ENCODE results near the gene CAPZB.

The CAPZB gene

DNA sequence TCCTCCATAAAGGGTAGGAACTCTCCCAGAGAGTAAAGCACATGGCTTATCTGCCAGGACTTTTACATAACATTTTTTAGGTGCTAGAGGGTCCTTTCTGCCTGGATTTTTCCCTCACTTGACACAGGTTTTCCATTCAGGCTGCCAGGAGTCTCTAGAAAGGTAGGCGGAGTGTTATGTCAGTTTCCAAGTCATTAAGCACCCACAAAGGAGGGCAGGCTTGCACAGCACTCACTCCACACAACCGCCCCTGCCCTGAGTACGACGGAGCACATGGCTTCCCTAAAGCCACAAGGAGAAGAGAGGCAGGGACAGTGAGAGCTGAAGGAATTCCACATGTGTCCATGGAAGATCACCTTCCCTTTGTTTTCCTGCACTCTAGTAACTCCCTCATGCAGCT lies 55.7 kb downstream of the CAPZB start:
- DNase-seq (ENCODE audit: low spot score) = no peak

GRCh38 chr1:19427087-19427781 lies 58.1 kb downstream of the CAPZB start:
- DNase-seq (ENCODE audit: low spot score) = no peak

DNA sequence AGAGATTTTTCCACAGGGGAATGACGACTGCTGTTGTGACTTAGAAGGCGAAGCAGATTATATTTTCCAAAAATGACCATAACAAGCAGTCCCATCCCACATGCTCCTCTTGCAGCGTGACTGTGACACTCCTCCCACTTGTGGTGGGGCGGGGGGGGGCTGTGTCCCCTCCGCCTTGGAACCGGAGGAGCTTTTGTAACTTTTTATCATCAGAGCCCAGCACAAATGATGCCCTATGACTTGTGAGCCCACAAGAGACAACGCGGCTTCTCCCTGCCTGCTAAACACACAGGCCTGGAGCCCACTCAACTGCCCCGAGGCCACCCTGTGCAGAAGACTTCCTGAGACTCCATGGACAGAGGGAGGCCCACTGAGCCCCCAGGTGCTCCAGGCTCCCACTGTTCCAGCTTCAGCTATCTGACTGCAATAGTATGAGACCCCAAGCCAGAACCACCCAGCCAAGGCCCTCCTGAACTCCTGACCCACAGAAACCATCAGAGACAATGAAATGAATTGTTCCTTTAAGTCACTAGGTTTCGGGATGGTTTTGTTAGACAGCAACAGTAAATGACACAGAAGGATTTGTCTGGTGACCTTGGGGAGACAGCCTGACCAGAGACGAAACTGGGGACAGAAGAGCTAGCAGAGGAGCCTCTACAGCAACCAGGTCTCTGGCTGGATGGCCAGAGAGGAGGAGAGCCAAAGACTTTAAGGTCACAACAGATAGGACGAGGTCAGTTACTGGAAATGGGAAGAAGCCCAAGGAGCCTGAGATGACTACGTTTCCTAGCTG lies 58.8 kb downstream of the CAPZB start:
- DNase-seq (ENCODE audit: low spot score) = no peak

DNA sequence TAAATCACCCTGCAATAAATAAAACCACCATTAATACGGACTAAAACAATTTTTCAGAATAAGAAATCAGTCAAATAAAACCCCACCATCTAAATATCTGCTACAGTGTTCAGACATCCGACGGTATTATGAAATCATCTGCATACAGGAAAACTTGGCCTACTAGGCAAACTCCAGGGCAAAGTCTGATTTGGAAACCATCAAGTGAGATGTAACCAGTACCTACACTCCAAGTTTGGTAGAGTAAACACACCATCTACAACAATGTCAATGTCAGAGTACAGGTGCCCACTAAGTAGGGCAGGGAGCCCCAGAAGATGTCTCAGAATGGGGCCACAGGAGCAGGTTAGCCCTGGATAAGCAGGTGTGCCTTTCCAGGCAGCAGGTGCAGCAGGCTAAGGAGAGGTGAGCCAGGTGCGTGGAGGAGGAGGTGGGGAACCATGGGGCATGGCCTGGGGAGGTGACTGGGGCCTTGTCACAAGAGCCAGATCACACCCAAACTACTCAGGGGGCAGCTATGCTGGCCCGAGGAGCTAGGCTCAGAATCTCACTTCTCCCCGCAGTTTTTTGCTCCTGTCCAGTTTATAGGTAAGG lies 59.6 kb downstream of the CAPZB start:
- DNase-seq (ENCODE audit: low spot score) = no peak

- DNase-seq (ENCODE audit: low spot score) = no peak
Observed at GRCh38 chr1:19424651-19425570, 60.4 kb downstream of the CAPZB start.

DNA sequence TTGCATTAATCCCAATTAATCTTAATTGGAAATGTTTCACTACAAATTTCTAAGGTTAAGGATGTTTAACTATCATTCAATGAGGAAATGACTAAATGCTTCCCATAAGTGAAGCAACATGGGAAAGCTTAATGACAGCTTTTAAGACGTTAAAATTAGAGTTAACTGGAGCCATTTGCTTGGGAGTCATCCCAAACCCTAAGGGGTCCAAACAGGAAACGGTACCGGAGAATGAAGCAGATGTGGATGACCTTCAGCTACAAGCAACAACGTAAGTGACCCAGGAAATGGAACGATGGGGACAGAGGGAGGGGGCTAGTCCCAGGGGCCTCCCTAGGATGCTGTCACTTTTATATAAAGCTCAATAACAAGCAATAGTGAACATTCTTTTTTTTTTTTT lies 62.2 kb downstream of the CAPZB start:
- no peak for DNase-seq (ENCODE audit: low spot score)

GRCh38 chr1:19421365-19421764 lies 64.0 kb downstream of the CAPZB start:
- no peak for DNase-seq (ENCODE audit: low spot score)

- no peak for DNase-seq (ENCODE audit: low spot score)
Observed at GRCh38 chr1:19420606-19421005, 64.7 kb downstream of the CAPZB start.

DNA sequence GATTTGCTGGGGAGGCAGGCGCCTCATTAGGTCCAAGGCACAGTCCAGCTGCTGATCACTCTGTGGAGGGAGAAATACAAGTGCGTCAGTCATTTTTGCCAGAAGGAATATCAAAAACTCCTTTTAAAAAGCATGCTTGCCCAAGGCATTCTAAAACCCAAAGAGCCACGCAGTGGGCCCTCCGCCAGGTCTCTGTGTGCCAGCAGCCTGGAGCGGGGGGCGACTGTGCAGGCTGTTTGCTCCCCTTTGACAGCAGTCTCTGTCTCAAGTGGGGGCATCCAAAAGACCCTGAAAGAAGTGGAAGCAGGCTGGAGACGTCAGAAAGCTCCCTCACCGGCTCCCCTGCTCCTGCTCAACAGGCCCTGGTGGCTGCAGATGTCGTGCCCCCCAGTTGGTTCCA lies 65.6 kb downstream of the CAPZB start:
- DNase-seq (ENCODE audit: low spot score) = no peak

DNA sequence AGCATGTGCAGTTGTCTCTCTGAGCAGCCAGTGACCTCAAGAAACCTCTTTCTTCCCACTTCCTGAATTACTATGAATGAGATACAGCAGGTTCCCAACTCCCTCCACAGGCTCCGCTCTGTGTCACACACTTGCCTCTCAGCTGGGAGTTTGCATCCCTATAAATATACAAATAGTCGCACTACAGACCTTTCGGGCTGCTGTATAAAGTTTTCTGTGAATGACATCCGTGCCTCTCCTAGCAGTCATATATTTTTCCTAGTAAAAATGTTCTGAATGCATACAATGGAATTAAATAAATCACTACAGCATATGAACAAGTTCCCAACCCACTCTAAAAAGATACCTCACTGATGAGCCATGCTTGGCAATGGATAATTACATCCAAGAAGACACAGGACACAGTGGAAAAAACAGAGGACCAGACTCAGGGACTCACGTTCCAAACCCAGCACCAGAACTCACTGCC lies 66.8 kb downstream of the CAPZB start:
- no peak for DNase-seq (ENCODE audit: low spot score)

- no peak for DNase-seq (ENCODE audit: low spot score)
Observed at GRCh38 chr1:19416921-19417470, 68.3 kb downstream of the CAPZB start.

- DNase-seq (ENCODE audit: low spot score) = no peak
Observed at GRCh38 chr1:19416145-19416544, 69.2 kb downstream of the CAPZB start.

DNA sequence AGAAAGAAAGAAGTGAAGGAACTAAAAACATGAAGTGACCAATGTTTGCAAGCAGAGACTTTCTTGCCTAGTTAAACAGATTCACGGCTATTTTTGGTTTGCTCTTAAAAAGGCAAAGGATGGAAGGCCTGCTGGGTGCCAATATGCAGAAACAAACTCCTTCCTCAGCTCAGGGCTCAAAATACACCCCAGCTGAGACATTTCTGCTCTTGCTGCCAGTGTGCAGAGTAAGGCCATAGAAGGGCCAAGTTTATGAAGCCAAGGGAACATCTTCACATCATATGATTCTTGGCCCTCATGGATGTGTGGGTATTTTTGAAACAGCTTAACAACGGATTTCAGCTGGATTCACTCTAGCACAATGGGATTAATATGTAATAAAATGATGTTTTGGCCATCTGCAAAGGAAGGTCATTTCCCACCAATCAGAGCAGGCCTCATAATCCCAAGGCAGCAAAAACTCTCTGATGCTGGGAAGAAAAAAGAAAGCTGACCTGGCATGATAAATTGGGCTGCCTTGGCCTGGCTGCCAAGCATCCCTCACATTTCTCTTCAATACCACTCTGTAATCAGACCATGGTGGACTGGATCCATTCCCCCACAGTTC lies 70.7 kb downstream of the CAPZB start:
- DNase-seq (ENCODE audit: low spot score) = no peak

DNA sequence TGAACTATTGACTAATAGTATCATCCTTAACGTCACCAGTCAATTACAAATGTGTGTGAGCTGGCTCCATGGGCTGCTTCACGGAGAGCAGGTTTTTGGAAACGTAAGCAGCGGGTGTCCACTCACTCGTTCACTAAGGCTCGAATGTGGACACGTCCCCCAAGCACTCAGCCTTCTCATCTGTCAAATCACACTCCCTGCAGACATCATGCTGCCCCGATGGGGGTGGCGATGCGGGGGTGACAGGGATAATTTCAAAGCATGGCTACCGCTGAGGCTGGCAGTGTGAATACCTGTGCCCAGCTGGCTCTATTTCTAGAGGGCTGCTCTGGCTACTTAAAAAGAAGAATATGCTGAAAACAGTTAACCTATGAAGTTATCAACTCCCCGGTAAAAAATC lies 71.3 kb downstream of the CAPZB start:
- DNase-seq (ENCODE audit: low spot score) = no peak

DNA sequence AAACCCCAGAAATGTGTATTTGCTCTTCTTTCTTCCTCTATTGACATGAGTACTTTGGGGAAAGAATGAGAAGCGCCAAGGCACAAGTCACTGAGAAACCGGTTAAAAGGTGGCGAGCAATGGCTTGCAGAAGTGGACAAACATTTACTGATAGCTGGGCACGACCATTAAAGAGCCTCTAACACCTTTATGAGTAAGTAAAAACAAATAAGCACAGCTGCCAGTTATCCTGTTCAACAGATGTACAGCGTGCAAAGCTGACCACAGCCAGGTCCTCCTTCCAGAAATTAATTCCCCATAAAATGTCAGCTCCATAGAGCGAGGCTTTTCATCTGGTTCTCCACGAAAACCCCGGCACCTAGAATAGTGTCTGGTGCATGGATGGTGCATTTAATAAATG lies 72.7 kb downstream of the CAPZB start:
- no peak for DNase-seq (ENCODE audit: low spot score)

GRCh38 chr1:19411612-19412011 lies 73.7 kb downstream of the CAPZB start:
- DNase-seq (ENCODE audit: low spot score) = no peak

GRCh38 chr1:19410393-19410792 lies 74.9 kb downstream of the CAPZB start:
- no peak for DNase-seq (ENCODE audit: low spot score)

- no peak for DNase-seq (ENCODE audit: low spot score)
Observed at GRCh38 chr1:19409477-19410341, 75.6 kb downstream of the CAPZB start.

GRCh38 chr1:19407494-19408096 lies 77.7 kb downstream of the CAPZB start:
- DNase-seq (ENCODE audit: low spot score) = no peak

GRCh38 chr1:19406680-19407079 lies 78.7 kb downstream of the CAPZB start:
- no peak for DNase-seq (ENCODE audit: low spot score)
